IMR-90 (cell line): ENCODE results near the gene HS6ST2. TPM values are rescaled to one million over a fixed set of nuclear protein-coding genes. Genes with fewer than 3 reads are reported as not detected.

Experiments
- ATAC-seq: fragments of 200-7000 bp; cut with Tn5 transposase; 2 replicates; pipeline ENCODE4 v1.9.1; 2020; ENCODE audit warnings: low read depth, mild to moderate bottlenecking, moderate library complexity
- BruUV-seq: library from RNA; stranded (reverse); fragments of 400-500 nt; replicated peaks from 2 replicates; lab custom pipeline; 2021; lab: Mats Ljungman, UMichigan
- CTCF ChIA-PET: fragments of 300-600 bp; formaldehyde crosslinking; extraction: SDS; loops from one replicate; lab custom pipeline; 2021; ENCODE audit warnings: antibody characterized with exemption; lab: Yijun Ruan, JAX
- POLR2A ChIA-PET: fragments of 300-600 bp; sonication (Branson Sonifier 250); formaldehyde crosslinking; loops from one replicate; lab custom pipeline; 2022; ENCODE audit warnings: antibody characterized with exemption; ENCODE audit not compliant: unreplicated experiment; lab: Charles Lee
- DNase-seq: peaks from one replicate; pipeline ENCODE4 v3.0.0; 2013
- H2AFZ ChIP-seq: replicated peaks from 2 replicates; pipeline ENCODE3; 2013; ENCODE audit warnings: low read length, mild to moderate bottlenecking; ENCODE audit not compliant: poor library complexity
- H2AK5ac ChIP-seq: 2 replicates; pipeline ENCODE4 v1.6.1; 2013; ENCODE audit warnings: low read depth, low read length, inconsistent platforms
- H2AK9ac ChIP-seq: replicated peaks from 2 replicates; pipeline ENCODE3; 2013; ENCODE audit warnings: mild to moderate bottlenecking, low read depth, low read length, moderate library complexity; ENCODE audit not compliant: poor library complexity
- H2BK120ac ChIP-seq: 2 replicates; pipeline ENCODE4 v1.6.1; 2013; ENCODE audit warnings: low read depth, low read length, inconsistent platforms
- H2BK15ac ChIP-seq: 3 replicates; pipeline ENCODE4 v1.6.1; 2013; ENCODE audit warnings: low read depth, low read length, inconsistent platforms
- H2BK20ac ChIP-seq: 2 replicates; pipeline ENCODE4 v1.6.1; 2013; ENCODE audit warnings: low read depth, mild to moderate bottlenecking, inconsistent platforms, low read length, moderate library complexity
- H2BK5ac ChIP-seq: 2 replicates; pipeline ENCODE4 v1.6.1; 2013; ENCODE audit warnings: mild to moderate bottlenecking, low read depth, low read length, inconsistent platforms; ENCODE audit not compliant: poor library complexity, severe bottlenecking
- H3K14ac ChIP-seq: replicated peaks from 2 replicates; pipeline ENCODE4 v1.6.1; 2013; ENCODE audit warnings: low read depth, low read length, inconsistent platforms
- H3K18ac ChIP-seq: 2 replicates; pipeline ENCODE4 v1.6.1; 2013; ENCODE audit warnings: low read depth, low read length, control low read depth
- H3K23ac ChIP-seq: 2 replicates; pipeline ENCODE4 v1.6.1; 2013; ENCODE audit warnings: low read depth, low read length, inconsistent platforms
- H3K27ac ChIP-seq: 2 replicates; pipeline ENCODE4 v1.5.1; 2013; ENCODE audit warnings: mild to moderate bottlenecking, control low read depth, low read length; ENCODE audit not compliant: insufficient read depth
- H3K27me3 ChIP-seq: 2 replicates; pipeline ENCODE4 v1.6.1; 2013; ENCODE audit warnings: low read length; ENCODE audit not compliant: control insufficient read depth, insufficient read depth
- H3K36me3 ChIP-seq: 2 replicates; pipeline ENCODE4 v1.6.1; 2013; ENCODE audit warnings: low read length, mixed read lengths; ENCODE audit not compliant: control insufficient read depth, insufficient read depth
- H3K4ac ChIP-seq: 2 replicates; pipeline ENCODE4 v1.6.1; 2013; ENCODE audit warnings: low read depth, low read length, inconsistent platforms
- H3K4me1 ChIP-seq: 2 replicates; pipeline ENCODE4 v1.6.1; 2013; ENCODE audit warnings: low read length, mixed read lengths; ENCODE audit not compliant: control insufficient read depth, insufficient read depth
- H3K4me2 ChIP-seq: 2 replicates; pipeline ENCODE4 v1.6.1; 2013; ENCODE audit warnings: low read depth, mild to moderate bottlenecking, control low read depth, low read length, moderate library complexity
- H3K4me3 ChIP-seq: 2 replicates; pipeline ENCODE4 v1.5.1; 2013; ENCODE audit warnings: low read depth, mild to moderate bottlenecking, control low read depth, low read length, moderate library complexity; ENCODE audit not compliant: insufficient read depth
- H3K56ac ChIP-seq: 2 replicates; pipeline ENCODE4 v1.6.1; 2013; ENCODE audit warnings: low read length, inconsistent platforms; ENCODE audit not compliant: insufficient read depth; ENCODE audit errors: extremely low read depth
- H3K79me1 ChIP-seq, 2 experiments: 2 replicates each; pipeline ENCODE4 v1.6.1; 2013; ENCODE audit warnings: low read length in 2 of 2, inconsistent platforms in 1 of 2, low read depth in 1 of 2
- H3K9ac ChIP-seq: 2 replicates; pipeline ENCODE4 v1.6.1; 2013; ENCODE audit warnings: low read depth, low read length, control low read depth
- H3K9me1 ChIP-seq: 2 replicates; pipeline ENCODE4 v1.6.1; 2013; ENCODE audit warnings: low read length, inconsistent platforms; ENCODE audit not compliant: insufficient read depth
- H3K9me3 ChIP-seq: 2 replicates; pipeline ENCODE4 v1.6.1; 2013; ENCODE audit warnings: low read length; ENCODE audit not compliant: control insufficient read depth, insufficient read depth
- H4K20me1 ChIP-seq: 2 replicates; pipeline ENCODE4 v1.6.1; 2013; ENCODE audit warnings: low read length, inconsistent platforms; ENCODE audit not compliant: insufficient read depth
- H4K5ac ChIP-seq: 2 replicates; pipeline ENCODE4 v1.6.1; 2013; ENCODE audit warnings: mild to moderate bottlenecking, low read depth, low read length, control low read depth
- H4K8ac ChIP-seq, 2 experiments: 2 replicates each; pipeline ENCODE4 v1.6.1; 2013; ENCODE audit warnings: low read depth in 2 of 2, low read length in 2 of 2, control low read depth in 1 of 2, inconsistent platforms in 1 of 2
- H4K91ac ChIP-seq: 2 replicates; pipeline ENCODE4 v1.6.1; 2013; ENCODE audit warnings: low read depth, low read length, inconsistent platforms; ENCODE audit not compliant: insufficient read depth
- BHLHE40 ChIP-seq: fragments of 150-350 bp; IDR thresholded peaks from 2 replicates; pipeline ENCODE4 v1.6.1; 2016; ENCODE audit warnings: mild to moderate bottlenecking, low read depth, low read length
- CEBPB ChIP-seq: IDR thresholded peaks from 2 replicates; pipeline ENCODE4 v1.6.1; 2012; ENCODE audit warnings: low read depth, low read length, improper control_type of control experiment
- CHD1 ChIP-seq: IDR thresholded peaks from 2 replicates; pipeline ENCODE4 v1.6.1; 2012; ENCODE audit warnings: low read depth, low read length, improper control_type of control experiment
- FOS ChIP-seq: fragments of 150-350 bp; IDR thresholded peaks from 2 replicates; pipeline ENCODE4 v1.6.1; 2016; ENCODE audit warnings: low read depth, low read length
- MAFK ChIP-seq: IDR thresholded peaks from 2 replicates; pipeline ENCODE4 v1.6.1; 2012; ENCODE audit warnings: low read depth, low read length, improper control_type of control experiment
- MAZ ChIP-seq: IDR thresholded peaks from 2 replicates; pipeline ENCODE4 v1.6.1; 2012; ENCODE audit warnings: low read depth, mild to moderate bottlenecking, low read length, improper control_type of control experiment, moderate library complexity, borderline replicate concordance
- MXI1 ChIP-seq: IDR thresholded peaks from 2 replicates; pipeline ENCODE4 v1.6.1; 2012; ENCODE audit warnings: low read depth, mild to moderate bottlenecking, low read length, moderate library complexity, borderline replicate concordance
- NFE2L2 ChIP-seq: fragments of 150-350 bp; IDR thresholded peaks from 2 replicates; pipeline ENCODE4 v1.6.1; 2016; ENCODE audit warnings: low read depth, mild to moderate bottlenecking, low read length
- POLR2A ChIP-seq: IDR thresholded peaks from 2 replicates; pipeline ENCODE4 v1.6.1; 2012; ENCODE audit warnings: mild to moderate bottlenecking, low read depth, low read length
- RAD21 ChIP-seq: IDR thresholded peaks from 2 replicates; pipeline ENCODE4 v1.6.1; 2012; ENCODE audit warnings: low read length, improper control_type of control experiment
- RCOR1 ChIP-seq: IDR thresholded peaks from 2 replicates; pipeline ENCODE4 v1.6.1; 2012; ENCODE audit warnings: mild to moderate bottlenecking, low read length, improper control_type of control experiment; ENCODE audit not compliant: insufficient replicate concordance
- RFX5 ChIP-seq: IDR thresholded peaks from 2 replicates; pipeline ENCODE4 v1.8.0; 2012; ENCODE audit warnings: low read depth, mild to moderate bottlenecking, low read length, moderate library complexity
- SMC3 ChIP-seq: fragments of 150-350 bp; IDR thresholded peaks from 2 replicates; pipeline ENCODE4 v1.6.1; 2016; ENCODE audit warnings: low read depth, mild to moderate bottlenecking, antibody characterized with exemption, low read length, moderate library complexity
- USF2 ChIP-seq: fragments of 150-350 bp; IDR thresholded peaks from 2 replicates; pipeline ENCODE4 v1.6.1; 2017; ENCODE audit warnings: mild to moderate bottlenecking, antibody characterized with exemption, low read length, low read depth
- WGBS, 2 experiments: methylation state at CpG; one replicate each; pipeline versions ENCODE4 v1.1.5 to v1.1.7; 2013; ENCODE audit warnings: missing lambda C conversion rate in 2 of 2; ENCODE audit not compliant: insufficient read length in 1 of 2; ENCODE audit errors: extremely low coverage in 2 of 2; 5-methylcytosine and 5-hydroxymethylcytosine counted together
- dilution Hi-C: fragments of 300-500 bp; cut with HindIII; formaldehyde crosslinking; loops from one replicate; pipeline ENCODE4 v1.14.3; 2018; ENCODE audit warnings: low sequenced_read_pairs; ENCODE audit not compliant: unreplicated experiment
- in situ Hi-C: fragments of 300-500 bp; cut with MboI; formaldehyde crosslinking; loops from 3 replicates; pipeline ENCODE4 v1.14.3; 2019; ENCODE audit warnings: low sequenced_read_pairs, inconsistent platforms, mixed read lengths
- intact Hi-C: fragments of 100-400 bp; cut with micrococcal nuclease; formaldehyde crosslinking; loops from 2 replicates; pipeline ENCODE4 v1.10.0; 2022
- polyA plus RNA-seq, 3 experiments: library from polyadenylated mRNA; depleted of rRNA; stranded (reverse); fragments of >200 nt; gene quantifications; 2 replicates each; pipeline ENCODE4 v1.2.3, GENCODE V29; 2012; ENCODE audit warnings: low replicate concordance in 1 of 3
- total RNA-seq: library from RNA; depleted of rRNA; stranded (reverse); fragments of >200 nt; gene quantifications from 2 replicates; pipeline ENCODE4 v1.2.3, GENCODE V29; 2012
- TF ChIP-seq, protein P1 (sequence below): conservative IDR thresholded peaks from 2 replicates; pipeline ENCODE4 v1.5.1; 2012; ENCODE audit warnings: mild to moderate bottlenecking, low read depth, low read length, improper control_type of control experiment
- TF ChIP-seq, protein P2 (sequence below): fragments of 150-350 bp; IDR thresholded peaks from 2 replicates; pipeline ENCODE4 v1.6.1; 2016; ENCODE audit warnings: low read depth, mild to moderate bottlenecking, low read length, moderate library complexity, borderline replicate concordance

HS6ST2 gene
- total and polyA plus RNA-seq, 2 of the 4 experiments (the other 2 are of a cell fraction) = not detected

DNA sequence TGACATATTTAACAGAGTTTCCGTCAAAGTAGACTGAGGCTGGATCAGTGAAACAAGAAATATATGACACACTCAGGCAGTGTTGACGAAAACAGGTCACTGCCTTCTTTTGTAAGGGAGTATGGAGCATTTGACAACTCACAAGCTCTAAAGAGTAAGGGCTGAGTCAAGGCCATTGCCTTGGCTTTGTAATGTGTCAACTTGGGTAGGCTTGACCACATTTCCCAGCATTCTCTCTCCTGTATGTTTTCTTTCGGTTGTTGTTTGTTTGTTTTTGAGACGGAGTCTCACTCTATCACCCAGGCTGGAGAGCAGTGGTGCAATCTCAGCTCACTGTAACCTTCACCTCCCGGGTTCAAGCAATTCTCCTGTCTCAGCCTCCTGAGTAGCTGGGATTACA lies 344.6 kb downstream of the HS6ST2 start:
- no peaks in the 10 kb centered on the region for H3K79me1 ChIP-seq
- H3K9me3 ChIP-seq = no peaks in the 10 kb centered on the region
- no peak overlapping the region for H2BK20ac ChIP-seq
- H4K8ac ChIP-seq = no peak overlapping the region
- no peak overlapping the region for H3K4me3 ChIP-seq
- no TSS peak for BruUV-seq
- no peak overlapping the region for H2AFZ ChIP-seq
- no peak overlapping the region for H3K4ac ChIP-seq
- no peaks in the 10 kb centered on the region for H3K36me3 ChIP-seq
- H4K5ac ChIP-seq = no peak overlapping the region
- DNase-seq (no peak), ATAC-seq (no peak)
- WGBS, 2 experiments = no CpG with 5 or more reads among the region's 5 CpGs
- ChIA-PET CTCF (interaction anchor here (0.6 to 2.2 kb wide), 2 partner anchors 383 to 521 kb away, joined by 3 to 5 read pairs; no protein-coding TSS in a partner anchor), POLR2A (no interaction called here)
- no peaks in the 10 kb centered on the region for H3K4me1 ChIP-seq
- H2BK15ac ChIP-seq = no peak overlapping the region
- no peak overlapping the region for H2AK9ac ChIP-seq
- dilution Hi-C loops = no loop called here
- no peak overlapping the region for H2BK5ac ChIP-seq
- no peak overlapping the region for H3K14ac ChIP-seq
- H3K23ac ChIP-seq = no peak overlapping the region
- H3K27ac ChIP-seq = no peak overlapping the region
- H2BK120ac ChIP-seq = no peak overlapping the region
- H2AK5ac ChIP-seq = no peak overlapping the region
- H4K20me1 ChIP-seq = no peaks in the 10 kb centered on the region
- intact Hi-C loops = loop anchor here (1.0 to 5.0 kb wide), 3 partner anchors 320 to 772 kb away; no protein-coding TSS in a partner anchor
- H3K9me1 ChIP-seq = no peaks in the 10 kb centered on the region
- H3K27me3 ChIP-seq = peaks cover 3% of the 10 kb centered on the region
- TF ChIP-seq NFE2L2 (no peak), SMC3 (no peak), CEBPB (no peak), USF2 (no peak), RCOR1 (no peak), FOS (no peak), CHD1 (no peak), POLR2A (no peak), MAFK (no peak), MXI1 (no peak), RFX5 (no peak), BHLHE40 (no peak), MAZ (no peak), RAD21 (no peak)
- TF ChIP-seq, protein P1, sequence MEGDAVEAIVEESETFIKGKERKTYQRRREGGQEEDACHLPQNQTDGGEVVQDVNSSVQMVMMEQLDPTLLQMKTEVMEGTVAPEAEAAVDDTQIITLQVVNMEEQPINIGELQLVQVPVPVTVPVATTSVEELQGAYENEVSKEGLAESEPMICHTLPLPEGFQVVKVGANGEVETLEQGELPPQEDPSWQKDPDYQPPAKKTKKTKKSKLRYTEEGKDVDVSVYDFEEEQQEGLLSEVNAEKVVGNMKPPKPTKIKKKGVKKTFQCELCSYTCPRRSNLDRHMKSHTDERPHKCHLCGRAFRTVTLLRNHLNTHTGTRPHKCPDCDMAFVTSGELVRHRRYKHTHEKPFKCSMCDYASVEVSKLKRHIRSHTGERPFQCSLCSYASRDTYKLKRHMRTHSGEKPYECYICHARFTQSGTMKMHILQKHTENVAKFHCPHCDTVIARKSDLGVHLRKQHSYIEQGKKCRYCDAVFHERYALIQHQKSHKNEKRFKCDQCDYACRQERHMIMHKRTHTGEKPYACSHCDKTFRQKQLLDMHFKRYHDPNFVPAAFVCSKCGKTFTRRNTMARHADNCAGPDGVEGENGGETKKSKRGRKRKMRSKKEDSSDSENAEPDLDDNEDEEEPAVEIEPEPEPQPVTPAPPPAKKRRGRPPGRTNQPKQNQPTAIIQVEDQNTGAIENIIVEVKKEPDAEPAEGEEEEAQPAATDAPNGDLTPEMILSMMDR = no peak
- TF ChIP-seq, protein P2, sequence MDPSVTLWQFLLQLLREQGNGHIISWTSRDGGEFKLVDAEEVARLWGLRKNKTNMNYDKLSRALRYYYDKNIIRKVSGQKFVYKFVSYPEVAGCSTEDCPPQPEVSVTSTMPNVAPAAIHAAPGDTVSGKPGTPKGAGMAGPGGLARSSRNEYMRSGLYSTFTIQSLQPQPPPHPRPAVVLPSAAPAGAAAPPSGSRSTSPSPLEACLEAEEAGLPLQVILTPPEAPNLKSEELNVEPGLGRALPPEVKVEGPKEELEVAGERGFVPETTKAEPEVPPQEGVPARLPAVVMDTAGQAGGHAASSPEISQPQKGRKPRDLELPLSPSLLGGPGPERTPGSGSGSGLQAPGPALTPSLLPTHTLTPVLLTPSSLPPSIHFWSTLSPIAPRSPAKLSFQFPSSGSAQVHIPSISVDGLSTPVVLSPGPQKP = no peak
- H3K18ac ChIP-seq = no peak overlapping the region
- in situ Hi-C loops = no loop called here
- no peak overlapping the region for H4K91ac ChIP-seq
- no peak overlapping the region for H3K9ac ChIP-seq
- no peak overlapping the region for H3K56ac ChIP-seq
- no peak overlapping the region for H3K4me2 ChIP-seq
